Measurements from ENCODE around the gene TANC1.

GRCh38 chr2:159156834-159157233 is 188.4 kb downstream of the TANC1 start:
- TF ChIP-seq EZH2 (IDR thresholded peaks at IDR 0.05; ENCODE audit: borderline replicate concordance, low read depth, low read length, severe bottlenecking) (no peak), CTCF (IDR thresholded peaks at IDR 0.05; ENCODE audit: extremely low read depth in 1 of 2, insufficient read depth in 1 of 2, low read depth in 1 of 2, low read length in 2 of 2) (no peak), POLR2A (IDR thresholded peaks at IDR 0.05; ENCODE audit: low read depth, low read length) (no peak), MAX (IDR thresholded peaks at IDR 0.05; ENCODE audit: insufficient read depth, insufficient read length) (no peak), MYC (IDR thresholded peaks at IDR 0.05; ENCODE audit: low read depth, low read length) (no peak), JUN (IDR thresholded peaks at IDR 0.05; ENCODE audit: borderline replicate concordance, insufficient read depth, insufficient read length, low read depth) (no peak), POLR2AphosphoS5 (IDR thresholded peaks at IDR 0.05; ENCODE audit: insufficient read depth, low read depth, low read length) (no peak), FOS (IDR thresholded peaks at IDR 0.05; ENCODE audit: borderline replicate concordance, insufficient read depth, low read length) (no peak)
